DOHH2 (cell line): ENCODE measurements around the gene ADGRL3.

ENCODE experiments used
- EZH2phosphoT487 ChIP-seq: fragments of 200-600 bp; sonication (generic); IDR thresholded peaks from 2 replicates; pipeline ENCODE4 v1.6.1; 2017; ENCODE audit warnings: borderline replicate concordance, mild to moderate bottlenecking, antibody characterized with exemption, low read length, moderate library complexity, mixed read lengths
- TF ChIP-seq, protein P1 (sequence below): fragments of 200-600 bp; sonication (generic); IDR thresholded peaks from one replicate; pipeline ENCODE4 v1.5.1; 2014; ENCODE audit warnings: antibody characterized with exemption, mild to moderate bottlenecking, low read depth, low read length; ENCODE audit not compliant: poor library complexity, severe bottlenecking

DNA sequence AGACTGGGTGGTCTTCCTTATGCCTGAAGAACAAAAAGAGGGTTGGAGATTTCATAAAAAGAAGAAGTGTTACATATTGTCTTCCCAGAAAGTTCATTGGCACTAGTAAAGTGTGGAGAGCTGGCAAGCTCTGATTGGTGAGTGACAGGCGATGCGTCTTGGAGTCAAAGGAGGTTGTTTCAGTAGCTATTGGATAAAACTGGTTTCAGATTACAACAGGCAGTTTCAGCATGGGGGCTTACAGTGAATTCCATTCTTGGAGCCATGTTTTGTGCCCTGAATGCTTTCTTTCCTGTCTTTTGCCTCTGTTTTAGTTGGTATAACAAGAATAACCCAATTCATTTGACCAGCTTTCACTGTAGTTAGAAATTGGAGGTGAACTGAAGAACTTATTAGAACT is 750.5 kb downstream of the ADGRL3 start:
- TF ChIP-seq, protein P1, sequence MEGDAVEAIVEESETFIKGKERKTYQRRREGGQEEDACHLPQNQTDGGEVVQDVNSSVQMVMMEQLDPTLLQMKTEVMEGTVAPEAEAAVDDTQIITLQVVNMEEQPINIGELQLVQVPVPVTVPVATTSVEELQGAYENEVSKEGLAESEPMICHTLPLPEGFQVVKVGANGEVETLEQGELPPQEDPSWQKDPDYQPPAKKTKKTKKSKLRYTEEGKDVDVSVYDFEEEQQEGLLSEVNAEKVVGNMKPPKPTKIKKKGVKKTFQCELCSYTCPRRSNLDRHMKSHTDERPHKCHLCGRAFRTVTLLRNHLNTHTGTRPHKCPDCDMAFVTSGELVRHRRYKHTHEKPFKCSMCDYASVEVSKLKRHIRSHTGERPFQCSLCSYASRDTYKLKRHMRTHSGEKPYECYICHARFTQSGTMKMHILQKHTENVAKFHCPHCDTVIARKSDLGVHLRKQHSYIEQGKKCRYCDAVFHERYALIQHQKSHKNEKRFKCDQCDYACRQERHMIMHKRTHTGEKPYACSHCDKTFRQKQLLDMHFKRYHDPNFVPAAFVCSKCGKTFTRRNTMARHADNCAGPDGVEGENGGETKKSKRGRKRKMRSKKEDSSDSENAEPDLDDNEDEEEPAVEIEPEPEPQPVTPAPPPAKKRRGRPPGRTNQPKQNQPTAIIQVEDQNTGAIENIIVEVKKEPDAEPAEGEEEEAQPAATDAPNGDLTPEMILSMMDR = no peak
- no peak for TF ChIP-seq EZH2phosphoT487
